ENCODE results near the gene EPAS1. TPM values are rescaled to one million over a fixed set of nuclear protein-coding genes. Genes with fewer than 3 reads are reported as not detected.

EPAS1 gene
- total RNA-seq, 1 experiment from 2014 or later, result 8.5 TPM

DNA sequence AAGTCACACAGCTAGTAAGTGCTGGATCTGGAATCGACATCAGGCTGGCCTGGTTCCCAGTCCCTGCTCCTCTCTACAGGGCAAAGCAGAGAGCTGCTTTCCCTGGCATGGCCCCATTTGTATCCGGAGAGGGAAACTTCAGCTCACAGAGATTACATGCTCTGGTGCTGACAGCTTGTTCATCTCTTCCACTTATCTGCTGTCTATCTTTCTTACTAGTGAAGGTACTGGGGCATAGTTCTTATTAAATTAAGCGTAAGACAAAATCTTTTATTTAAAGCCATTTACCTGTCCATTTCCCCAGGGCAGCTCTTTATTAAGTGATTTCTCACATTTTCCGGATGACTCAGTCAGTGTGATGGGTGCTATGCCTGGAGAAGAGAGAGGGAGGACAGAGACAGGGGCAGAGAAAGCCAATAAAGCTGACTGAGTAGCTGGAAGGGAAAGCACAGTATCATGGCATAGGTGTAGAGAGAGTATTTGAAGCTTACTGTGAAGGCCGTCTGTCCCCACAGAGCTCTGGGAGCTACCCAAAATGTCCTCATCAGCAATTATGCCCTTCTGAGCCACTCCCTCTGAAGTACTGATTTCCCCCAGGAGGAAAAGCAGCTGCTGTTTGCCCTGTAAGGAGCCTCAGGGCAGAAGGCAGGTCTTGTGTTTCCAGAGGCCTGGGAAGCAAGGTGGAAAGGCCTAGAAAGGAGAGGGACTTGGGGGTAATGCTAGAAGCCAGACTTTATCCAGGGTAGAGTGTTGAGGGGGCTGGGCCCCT, 44.1 kb upstream of the EPAS1 start (continued):
- TF ChIP-seq, protein P1, sequence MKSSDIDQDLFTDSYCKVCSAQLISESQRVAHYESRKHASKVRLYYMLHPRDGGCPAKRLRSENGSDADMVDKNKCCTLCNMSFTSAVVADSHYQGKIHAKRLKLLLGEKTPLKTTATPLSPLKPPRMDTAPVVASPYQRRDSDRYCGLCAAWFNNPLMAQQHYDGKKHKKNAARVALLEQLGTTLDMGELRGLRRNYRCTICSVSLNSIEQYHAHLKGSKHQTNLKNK (CRISPR knock-in tag; IDR thresholded peaks at IDR 0.05), result no peak
- TF ChIP-seq, protein P2, sequence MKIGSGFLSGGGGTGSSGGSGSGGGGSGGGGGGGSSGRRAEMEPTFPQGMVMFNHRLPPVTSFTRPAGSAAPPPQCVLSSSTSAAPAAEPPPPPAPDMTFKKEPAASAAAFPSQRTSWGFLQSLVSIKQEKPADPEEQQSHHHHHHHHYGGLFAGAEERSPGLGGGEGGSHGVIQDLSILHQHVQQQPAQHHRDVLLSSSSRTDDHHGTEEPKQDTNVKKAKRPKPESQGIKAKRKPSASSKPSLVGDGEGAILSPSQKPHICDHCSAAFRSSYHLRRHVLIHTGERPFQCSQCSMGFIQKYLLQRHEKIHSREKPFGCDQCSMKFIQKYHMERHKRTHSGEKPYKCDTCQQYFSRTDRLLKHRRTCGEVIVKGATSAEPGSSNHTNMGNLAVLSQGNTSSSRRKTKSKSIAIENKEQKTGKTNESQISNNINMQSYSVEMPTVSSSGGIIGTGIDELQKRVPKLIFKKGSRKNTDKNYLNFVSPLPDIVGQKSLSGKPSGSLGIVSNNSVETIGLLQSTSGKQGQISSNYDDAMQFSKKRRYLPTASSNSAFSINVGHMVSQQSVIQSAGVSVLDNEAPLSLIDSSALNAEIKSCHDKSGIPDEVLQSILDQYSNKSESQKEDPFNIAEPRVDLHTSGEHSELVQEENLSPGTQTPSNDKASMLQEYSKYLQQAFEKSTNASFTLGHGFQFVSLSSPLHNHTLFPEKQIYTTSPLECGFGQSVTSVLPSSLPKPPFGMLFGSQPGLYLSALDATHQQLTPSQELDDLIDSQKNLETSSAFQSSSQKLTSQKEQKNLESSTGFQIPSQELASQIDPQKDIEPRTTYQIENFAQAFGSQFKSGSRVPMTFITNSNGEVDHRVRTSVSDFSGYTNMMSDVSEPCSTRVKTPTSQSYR (CRISPR knock-in tag; IDR thresholded peaks at IDR 0.05), result no peak
- TF ChIP-seq, protein P3, sequence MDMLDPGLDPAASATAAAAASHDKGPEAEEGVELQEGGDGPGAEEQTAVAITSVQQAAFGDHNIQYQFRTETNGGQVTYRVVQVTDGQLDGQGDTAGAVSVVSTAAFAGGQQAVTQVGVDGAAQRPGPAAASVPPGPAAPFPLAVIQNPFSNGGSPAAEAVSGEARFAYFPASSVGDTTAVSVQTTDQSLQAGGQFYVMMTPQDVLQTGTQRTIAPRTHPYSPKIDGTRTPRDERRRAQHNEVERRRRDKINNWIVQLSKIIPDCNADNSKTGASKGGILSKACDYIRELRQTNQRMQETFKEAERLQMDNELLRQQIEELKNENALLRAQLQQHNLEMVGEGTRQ (CRISPR knock-in tag; IDR thresholded peaks at IDR 0.05), result no peak
- TF ChIP-seq, protein P4, sequence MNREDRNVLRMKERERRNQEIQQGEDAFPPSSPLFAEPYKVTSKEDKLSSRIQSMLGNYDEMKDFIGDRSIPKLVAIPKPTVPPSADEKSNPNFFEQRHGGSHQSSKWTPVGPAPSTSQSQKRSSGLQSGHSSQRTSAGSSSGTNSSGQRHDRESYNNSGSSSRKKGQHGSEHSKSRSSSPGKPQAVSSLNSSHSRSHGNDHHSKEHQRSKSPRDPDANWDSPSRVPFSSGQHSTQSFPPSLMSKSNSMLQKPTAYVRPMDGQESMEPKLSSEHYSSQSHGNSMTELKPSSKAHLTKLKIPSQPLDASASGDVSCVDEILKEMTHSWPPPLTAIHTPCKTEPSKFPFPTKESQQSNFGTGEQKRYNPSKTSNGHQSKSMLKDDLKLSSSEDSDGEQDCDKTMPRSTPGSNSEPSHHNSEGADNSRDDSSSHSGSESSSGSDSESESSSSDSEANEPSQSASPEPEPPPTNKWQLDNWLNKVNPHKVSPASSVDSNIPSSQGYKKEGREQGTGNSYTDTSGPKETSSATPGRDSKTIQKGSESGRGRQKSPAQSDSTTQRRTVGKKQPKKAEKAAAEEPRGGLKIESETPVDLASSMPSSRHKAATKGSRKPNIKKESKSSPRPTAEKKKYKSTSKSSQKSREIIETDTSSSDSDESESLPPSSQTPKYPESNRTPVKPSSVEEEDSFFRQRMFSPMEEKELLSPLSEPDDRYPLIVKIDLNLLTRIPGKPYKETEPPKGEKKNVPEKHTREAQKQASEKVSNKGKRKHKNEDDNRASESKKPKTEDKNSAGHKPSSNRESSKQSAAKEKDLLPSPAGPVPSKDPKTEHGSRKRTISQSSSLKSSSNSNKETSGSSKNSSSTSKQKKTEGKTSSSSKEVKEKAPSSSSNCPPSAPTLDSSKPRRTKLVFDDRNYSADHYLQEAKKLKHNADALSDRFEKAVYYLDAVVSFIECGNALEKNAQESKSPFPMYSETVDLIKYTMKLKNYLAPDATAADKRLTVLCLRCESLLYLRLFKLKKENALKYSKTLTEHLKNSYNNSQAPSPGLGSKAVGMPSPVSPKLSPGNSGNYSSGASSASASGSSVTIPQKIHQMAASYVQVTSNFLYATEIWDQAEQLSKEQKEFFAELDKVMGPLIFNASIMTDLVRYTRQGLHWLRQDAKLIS (CRISPR knock-in tag; IDR thresholded peaks at IDR 0.05; ENCODE audit: borderline replicate concordance), result no peak
- TF ChIP-seq, protein P5, sequence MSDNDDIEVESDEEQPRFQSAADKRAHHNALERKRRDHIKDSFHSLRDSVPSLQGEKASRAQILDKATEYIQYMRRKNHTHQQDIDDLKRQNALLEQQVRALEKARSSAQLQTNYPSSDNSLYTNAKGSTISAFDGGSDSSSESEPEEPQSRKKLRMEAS (CRISPR knock-in tag; IDR thresholded peaks at IDR 0.05), result no peak
- no peak for TF ChIP-seq FOXP1 (CRISPR knock-in tag; IDR thresholded peaks at IDR 0.05; ENCODE audit: borderline replicate concordance)
- TF ChIP-seq NR3C1 (CRISPR knock-in tag; conservative IDR thresholded peaks at IDR 0.05; ENCODE audit: low read depth), result no peak

DNA sequence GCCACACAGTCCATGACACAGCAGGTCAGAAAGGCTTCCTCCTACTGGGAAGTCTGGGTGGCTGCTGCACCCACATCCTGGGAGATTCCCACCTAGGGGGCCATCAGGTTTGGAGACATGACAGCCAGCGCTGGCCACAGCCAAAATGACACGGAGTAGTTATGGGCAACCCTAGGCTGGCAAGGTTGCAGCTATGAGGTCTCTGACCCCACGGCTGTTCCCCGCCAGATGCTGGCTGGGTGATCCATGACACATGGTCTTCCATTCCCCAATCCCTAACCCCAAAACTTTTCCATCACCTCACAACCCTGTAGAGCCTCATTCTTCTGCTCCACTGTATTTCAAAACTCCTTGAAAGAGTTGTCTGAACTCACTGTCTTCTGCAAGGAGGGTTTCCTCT, 42.7 kb upstream of the EPAS1 start:
- DNase-seq (ENCODE audit: low spot score) (no peak), ATAC-seq (no peak)
- ChIA-PET POLR2A (no interaction called here), CTCF (interaction anchor here (0.8 kb wide), 1 partner anchor 116 kb away, joined by 3 read pairs; no protein-coding TSS in a partner anchor)
- Mint-ChIP-seq H3K27ac (no peak overlapping the region), H3K4me3 (no peak overlapping the region), H3K36me3 (no peaks in the 10 kb centered on the region), H3K27me3 (ENCODE audit: low read depth) (no peaks in the 10 kb centered on the region; the same call in 1 of the 2 replicates), H3K9me3 (peaks cover 6% of the 10 kb centered on the region; the same call in 1 of the 2 replicates), H3K4me1 (no peaks in the 10 kb centered on the region)
- TF ChIP-seq TEAD1 (CRISPR knock-in tag; IDR thresholded peaks at IDR 0.05) (no peak), SP1 (CRISPR knock-in tag; conservative IDR thresholded peaks at IDR 0.05) (no peak)

DNA sequence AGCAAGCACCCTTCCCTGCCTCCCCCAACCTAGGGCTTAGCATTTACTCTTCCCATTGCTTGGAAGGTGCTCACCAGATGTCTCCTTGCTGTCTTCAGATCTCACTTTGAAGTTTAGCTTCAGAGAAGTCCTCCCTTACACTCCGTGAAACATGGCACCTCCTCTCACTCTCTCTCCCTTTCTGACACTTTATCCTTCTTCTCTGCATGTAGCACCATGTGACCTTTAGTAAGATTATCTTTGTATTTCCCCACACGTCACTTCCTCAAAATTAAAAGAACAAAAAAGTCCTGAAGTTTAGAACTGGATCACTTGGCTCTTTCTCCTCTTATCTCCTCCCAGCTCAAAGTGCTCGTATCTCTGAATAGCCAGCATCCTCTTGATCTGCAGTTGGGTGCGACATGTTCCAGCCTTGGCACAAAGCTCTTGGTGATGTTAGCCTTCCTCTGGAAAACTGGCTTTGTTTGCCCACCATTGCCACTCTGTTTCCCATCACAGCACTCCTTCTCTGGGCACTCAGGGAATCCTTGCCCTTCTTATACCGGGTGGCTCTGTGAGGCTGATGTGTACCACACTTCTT, 40.6 kb upstream of the EPAS1 start:
- CTCF ChIA-PET, result no interaction called here
- Mint-ChIP-seq H3K9me3 (0 out of 2 replicates have a peak, but pooled peaks cover 5% of the 10 kb centered on the region), H3K4me3 (no peak overlapping the region), H3K36me3 (no peaks in the 10 kb centered on the region), H3K4me1 (no peaks in the 10 kb centered on the region), H3K27me3 (ENCODE audit: low read depth) (no peaks in the 10 kb centered on the region; the same call in 1 of the 2 replicates), H3K27ac (no peak overlapping the region)
- ATAC-seq (no peak), DNase-seq (ENCODE audit: low spot score) (no peak)
- TF ChIP-seq ZNF138 (CRISPR knock-in tag; conservative IDR thresholded peaks at IDR 0.05) (no peak), ZNF396 (CRISPR knock-in tag; IDR thresholded peaks at IDR 0.05; ENCODE audit: borderline replicate concordance) (no peak)
- POLR2A ChIA-PET, result interaction anchor here (0.5 kb wide), 1 partner anchor 1423 kb away, joined by 5 read pairs; no protein-coding TSS in a partner anchor

Measured in WTC11 (cell line).